ENCODE results near the gene TMPRSS13.
"Not testable (repeated sequence)": the region's sequence is repeated elsewhere in the genome, so short reads cannot be mapped to it uniquely, and the experiment has no call there.

Gene TMPRSS13

DNA sequence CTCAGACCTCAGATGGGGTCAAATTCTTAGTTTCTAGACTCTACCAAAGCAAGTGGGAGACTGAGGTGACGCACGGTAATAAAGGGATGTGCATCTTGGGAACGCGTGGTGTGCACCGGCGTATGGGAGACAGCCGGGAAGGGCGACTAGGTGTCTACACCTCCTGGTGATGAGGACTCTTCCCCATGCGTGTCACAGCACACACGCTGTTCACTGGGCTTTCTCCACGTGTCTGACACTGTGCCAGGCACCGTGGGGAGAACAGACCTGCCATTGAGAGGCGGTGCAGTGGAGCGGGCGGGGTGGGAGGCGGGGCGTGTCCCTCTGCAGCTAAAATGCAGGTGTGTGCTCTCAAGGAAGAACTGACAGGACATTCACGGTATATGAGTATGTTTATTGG, 58.0 kb downstream of the TMPRSS13 start:
- DNase-seq, result peak; percentile 37

DNA sequence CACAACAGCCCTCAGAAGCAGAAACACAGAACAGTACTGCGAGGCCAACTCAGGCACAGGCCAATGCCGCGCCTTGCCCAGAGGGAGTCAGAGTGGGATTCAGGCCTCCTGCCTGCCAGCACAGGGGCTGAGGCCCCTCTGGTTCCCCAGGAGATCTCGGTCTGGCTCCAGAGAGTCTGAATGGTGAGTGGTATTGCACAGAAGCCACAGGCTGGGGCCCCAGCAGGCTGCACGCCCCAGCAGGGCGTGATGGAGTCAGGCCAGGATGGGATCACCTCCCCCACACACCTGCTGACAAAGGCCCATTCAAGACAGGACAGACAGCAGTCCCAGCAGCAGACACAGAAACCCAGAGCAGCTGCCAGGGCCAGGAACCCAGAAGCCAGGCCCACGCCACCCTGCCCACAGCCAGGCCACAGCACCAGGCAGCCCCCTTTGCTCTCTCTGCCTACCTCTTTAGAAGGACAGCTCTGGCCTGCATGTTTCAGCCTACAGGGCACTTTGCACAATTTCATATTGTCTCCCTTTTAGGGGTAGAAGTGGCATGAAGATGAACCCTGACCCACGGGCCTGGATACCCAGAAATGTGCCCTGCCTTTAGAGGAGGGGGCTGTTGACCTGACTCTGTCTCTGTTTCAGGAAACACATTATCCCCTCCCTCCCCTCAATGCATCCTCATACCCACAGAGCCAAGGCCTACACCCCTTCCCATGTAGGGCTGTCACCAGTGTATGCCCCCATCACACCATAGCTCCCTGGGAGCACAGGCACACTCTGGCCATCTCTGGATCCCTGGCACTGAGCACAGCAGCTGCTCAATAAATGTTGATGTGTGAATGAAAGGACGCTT, 58.9 kb downstream of the TMPRSS13 start:
- DNase-seq, result peak; percentile 61

DNA sequence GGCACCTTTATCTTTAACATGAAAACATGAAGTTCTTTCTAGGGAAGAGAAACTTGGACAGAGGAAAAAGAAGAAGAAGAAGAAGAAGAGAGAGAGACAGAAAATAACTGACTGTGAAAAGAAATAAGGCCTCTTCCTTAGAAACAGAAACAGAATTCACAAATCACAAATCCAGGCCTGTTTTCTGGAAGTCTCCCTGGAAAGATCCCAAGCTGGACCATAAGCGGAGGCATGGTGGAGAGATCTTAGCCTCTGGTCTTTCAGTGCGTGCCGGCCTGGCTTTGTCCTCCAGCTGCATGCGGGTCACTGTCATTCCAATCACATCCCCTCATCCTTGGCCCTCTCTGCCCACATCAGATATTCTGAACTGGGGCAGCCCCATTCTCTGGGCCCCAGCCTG, 59.6 kb downstream of the TMPRSS13 start:
- DNase-seq, result peak; percentile 47

DNA sequence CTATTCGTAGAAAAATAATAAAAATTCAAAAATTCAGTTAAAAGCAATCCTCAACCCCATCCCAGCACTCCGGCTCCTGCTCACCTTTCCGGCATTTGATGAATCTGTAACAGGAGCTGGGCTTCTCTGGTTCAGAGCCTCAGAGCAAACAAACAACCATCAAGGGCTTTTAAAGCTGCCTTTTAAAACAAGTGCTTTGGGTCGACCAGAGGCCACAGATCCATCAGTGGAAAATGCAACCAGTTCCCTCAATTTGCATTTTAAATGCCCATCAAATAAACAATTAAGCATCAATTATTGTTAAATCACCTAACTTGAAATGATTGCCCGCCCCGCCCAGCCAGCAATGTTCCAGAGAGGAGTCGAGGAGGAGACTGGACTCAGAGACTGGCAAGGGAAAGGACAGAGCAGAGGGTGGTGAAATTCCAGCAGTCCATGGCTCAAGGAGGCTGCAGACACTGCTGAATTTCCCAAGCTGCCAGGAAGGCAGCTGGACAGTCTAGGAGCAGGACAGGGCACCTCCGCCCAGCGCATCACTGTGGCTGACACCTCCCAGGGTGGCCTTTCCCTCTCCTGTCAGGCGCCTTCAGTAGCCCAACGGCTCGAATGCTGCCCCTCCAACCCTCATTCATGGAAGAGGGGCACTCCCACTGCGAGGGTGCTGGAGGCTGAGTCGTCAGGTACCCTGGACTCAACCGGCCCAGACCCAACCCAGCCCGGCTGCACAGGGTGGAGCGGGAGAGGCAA, 60.2 kb downstream of the TMPRSS13 start:
- DNase-seq, result peak; percentile 34

DNA sequence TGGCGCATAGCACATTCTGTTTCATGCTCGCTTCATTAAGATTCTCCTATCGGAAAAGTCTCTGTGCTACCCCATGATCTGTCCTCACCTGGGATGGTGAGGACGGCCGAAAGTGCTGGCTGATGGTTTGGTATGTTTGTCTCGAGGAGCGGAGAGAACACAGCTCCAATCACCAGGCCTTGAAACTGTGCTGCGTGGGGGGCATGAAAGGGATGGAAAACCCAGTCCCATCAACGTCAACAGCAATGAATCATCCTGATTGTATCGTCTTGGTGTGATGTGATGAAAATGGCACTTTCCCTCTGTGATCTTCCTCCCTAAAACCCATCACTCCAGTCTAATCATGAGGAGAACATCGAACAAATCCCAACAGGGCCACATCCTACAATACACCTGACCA, 61.1 kb downstream of the TMPRSS13 start:
- DNase-seq, result peak; percentile 35

DNA sequence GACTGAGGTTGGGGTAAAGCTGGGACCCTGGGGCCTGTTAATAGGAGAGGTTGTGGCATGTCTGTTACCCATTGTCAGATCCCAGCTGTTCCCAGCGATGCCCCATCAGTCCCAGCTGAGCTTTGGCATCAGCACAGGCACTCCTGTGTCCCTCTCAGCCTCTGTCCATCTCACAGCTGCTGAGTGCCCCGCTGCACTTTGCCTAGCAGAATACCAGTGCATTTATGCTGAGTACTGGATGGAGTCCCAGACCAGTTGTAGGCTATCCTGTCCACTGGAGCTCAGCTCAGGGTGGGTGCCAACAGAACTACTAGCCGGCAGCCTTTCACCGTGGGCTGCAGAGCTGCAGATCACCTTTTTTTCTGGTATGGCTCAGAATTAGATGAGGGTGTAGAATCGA, 62.7 kb downstream of the TMPRSS13 start:
- DNase-seq, result peak; percentile 39

DNA sequence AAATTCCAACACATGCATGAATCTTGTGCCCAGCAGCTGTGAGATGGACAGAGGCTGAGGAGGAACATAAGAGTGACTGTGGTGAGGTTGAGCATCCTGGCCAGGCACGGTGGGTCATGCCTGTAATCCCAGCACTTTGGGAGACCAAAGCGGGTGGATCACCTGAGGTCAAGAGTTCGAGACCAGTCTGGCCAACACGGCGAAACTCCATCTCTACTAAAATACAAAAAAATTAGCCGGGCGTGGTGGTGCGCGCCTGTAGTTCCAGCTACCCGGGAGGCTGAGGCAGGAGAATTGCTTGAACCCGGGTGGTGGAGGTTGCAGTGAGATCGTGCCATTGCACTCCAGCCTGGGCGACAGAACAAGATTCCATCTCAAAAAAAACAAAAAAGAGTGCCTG, 63.7 kb downstream of the TMPRSS13 start:
- DNase-seq, result not testable (repeated sequence)

DNA sequence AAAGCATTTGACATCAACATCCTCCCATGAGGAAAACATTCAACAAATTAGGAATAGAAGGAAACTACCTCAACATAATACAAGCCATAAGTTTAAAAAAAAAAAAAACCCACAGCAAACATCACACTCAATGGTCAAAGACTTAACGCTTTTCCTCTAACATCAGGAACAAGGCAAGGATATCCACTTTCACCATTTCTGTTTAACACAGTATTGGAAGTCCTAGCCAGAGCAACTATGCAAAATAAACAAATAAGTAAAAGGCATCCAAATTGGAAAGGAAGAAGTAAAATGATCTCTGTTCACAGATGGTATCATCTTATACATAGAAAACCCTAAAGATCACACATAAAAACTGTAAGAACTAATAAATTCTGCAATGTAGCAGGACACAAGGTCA, 65.8 kb downstream of the TMPRSS13 start:
- DNase-seq, result no peak

DNA sequence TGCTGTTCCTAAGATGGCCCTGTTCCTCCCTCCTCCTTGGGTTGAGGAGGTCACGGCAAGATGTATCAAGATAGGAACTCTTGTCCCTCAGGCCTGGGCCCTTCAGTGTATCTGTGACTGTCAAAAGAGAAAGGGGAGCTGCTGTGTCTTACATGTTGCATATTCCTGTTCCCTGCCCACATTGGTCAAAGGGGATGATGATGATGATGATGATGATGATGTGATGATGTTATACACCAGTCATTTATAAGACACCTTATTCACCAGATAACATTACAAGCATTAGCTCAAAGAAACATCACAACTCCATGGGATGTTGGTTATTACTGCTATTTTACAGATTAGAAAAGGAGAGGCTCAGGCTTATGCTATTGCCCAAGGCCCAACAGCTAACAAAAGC, 66.4 kb downstream of the TMPRSS13 start:
- no peak for DNase-seq

DNA sequence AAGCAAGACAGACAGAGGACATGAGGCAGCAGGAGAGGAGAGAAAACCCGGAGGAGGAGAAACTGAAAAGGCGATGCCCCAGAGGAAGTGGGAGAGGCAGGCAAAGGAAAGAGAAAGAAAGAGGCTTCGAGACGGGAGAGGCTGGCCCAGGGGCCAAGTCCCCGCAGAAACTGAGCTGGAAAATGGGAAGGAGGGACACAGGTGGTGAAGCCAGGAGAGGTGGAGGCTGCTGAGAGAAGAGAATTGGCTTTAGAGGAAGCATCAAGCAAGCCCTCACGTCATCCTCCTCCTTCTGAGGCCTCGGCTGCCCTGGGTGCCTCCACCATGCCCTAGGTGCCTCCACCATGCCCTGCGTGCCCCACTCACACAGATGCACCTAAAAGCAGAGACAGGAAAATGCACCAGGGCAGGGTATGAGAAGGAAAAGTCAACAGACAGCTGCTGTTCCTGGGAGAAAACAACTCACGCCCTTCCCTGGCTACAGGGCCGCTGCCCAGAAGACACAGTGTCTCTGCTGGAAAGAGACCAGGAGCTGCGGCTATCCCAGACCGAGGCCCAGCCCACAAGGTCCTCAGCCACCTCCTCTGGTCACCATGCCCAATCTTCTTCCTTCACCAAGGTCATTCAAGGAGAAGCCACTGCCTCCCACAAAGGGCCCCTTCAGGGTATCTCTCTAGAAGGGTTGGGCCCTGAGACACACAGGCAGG, 67.0 kb downstream of the TMPRSS13 start:
- peak; percentile 45 for DNase-seq

DNA sequence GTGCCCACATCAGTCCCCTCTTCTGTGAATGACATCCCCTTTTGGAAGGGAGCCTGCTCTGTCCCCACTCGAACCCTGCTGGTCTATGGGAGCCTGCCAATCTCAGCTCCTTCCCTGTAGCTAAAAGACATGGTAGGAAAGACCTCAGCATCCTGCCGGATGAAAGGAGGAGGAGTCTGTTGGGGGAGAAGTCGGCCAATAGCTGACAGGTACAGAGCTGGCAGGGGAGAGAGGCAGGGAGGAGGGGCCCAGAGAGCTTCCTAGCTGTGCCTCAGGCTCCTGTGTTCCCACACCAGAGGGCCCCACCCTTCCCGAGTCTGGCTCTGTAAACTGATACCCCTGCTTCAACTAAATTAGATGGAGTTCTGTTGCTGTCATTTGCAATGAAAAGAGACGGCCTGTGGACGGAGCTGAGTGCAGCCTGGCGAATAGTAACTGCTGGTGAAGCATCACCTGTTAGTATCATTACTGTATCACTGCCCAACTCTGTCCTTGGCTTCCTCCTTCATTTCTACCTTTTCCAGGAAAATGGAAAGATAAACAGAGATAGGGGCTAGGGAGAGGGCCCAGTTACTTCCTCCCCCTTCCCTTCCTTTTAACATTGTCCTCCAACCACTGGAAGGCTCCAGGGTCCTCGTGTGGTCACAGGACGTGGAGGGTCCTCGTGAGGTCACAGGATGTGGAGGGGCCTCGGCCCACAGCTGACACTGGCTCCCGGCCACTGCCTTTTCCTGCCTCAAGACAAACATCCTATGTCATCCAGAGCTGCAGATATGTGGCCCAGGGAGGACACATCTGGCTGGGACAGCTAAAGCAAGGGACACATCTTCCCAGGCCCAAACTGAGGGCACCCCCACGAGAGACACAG, 67.8 kb downstream of the TMPRSS13 start:
- DNase-seq, result peak; percentile 69

DNA sequence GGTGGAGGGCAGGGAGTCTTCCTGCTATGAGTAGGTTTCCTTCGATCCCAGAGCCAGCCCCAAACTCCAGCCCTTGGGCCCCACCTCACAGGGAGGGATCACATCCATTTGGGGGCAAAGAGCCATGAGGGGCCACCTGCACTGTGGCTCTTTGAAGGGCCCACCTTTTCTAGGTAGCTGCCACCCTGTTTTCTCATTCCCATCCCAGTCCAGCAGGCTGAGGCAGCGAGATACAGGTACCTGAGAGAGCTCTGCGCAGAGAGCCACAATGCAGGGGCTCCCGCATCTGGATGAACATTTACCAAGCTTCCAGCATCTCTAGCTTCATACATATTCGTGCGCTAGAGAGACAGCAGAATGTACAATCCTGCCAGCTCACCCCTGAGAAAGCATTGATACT, 69.1 kb downstream of the TMPRSS13 start:
- peak; percentile 42 for DNase-seq

DNA sequence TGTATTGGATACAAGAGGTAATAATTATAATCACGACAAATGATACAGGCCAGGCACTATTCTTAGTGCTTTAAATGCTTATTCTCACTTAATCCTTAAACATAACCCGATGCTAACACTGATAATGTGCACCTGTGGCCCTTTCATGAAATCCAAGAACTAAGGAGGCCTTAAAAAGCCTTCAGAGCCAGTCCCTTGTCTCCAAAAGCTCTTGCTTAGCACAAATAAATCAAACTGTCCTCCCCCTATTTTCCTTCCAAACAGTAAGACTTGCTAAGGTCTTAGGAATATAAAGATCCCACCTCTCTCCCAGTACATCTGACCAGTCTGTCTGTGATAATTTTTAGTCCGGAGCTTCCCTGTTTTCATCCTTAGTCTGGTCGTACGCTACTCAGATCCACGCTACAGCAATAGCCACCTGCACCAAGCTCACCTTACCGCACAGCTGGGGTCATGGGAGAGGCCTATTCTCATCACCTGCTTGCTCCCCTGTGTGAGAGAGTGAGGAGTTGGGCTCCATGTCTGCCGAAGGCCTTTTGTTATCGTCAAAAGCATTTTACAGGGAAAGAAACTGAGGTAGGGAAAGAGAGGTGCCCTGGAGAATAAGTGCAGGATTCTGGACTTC, 69.6 kb downstream of the TMPRSS13 start:
- peak; percentile 20 for DNase-seq

DNA sequence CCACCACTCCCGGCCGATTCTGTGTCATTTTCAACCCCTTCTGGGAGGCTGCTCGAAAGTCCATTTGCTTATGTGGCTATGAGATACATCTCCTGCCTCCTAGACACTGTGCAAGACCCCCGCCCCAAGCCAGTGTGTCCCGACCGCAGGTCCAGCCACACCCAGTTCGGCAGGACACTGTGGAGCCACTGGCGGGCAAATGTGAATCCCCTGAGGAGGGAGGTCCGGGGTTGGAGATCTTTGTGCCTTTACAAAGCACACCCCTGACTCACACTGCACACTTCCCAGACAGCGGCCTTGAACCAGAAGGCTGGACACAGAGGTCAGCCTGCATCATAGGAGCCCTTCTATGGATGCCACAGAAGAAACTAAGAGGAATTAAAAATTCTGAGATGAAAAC, 70.1 kb downstream of the TMPRSS13 start:
- DNase-seq, result no peak

DNA sequence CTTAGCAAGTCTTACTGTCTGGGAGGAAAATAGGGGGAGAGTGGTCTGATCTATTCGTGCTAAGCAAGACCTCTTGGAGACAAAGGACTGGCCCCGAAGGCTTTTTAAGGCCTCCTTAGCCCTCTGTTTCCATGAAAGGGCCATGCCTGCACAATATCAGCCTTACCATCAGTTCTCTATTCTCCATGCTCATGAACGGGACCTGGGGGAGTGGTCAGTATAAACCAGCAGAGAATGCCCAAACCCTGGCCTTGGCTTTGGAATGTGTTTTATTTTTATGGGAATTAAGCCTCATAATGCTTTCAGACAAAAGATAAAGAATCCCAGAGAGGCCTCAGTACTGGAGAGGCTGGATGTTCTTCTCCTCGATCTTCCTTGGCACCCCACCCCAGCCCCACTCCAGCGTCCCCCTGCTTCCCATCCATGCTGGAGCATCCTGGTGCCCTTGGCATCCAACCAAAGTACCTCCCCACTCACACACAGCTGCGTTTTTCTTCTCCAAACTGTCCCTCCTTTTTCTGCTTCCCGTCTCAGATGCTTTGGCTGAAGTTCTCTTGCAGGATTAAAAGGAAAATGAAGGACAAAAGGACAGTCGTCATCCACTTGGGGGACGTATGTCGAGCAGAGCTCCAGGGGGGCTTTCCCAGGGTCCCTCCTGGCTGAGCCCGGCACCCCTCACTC, 71.3 kb downstream of the TMPRSS13 start:
- peak; percentile 46 for DNase-seq

DNA sequence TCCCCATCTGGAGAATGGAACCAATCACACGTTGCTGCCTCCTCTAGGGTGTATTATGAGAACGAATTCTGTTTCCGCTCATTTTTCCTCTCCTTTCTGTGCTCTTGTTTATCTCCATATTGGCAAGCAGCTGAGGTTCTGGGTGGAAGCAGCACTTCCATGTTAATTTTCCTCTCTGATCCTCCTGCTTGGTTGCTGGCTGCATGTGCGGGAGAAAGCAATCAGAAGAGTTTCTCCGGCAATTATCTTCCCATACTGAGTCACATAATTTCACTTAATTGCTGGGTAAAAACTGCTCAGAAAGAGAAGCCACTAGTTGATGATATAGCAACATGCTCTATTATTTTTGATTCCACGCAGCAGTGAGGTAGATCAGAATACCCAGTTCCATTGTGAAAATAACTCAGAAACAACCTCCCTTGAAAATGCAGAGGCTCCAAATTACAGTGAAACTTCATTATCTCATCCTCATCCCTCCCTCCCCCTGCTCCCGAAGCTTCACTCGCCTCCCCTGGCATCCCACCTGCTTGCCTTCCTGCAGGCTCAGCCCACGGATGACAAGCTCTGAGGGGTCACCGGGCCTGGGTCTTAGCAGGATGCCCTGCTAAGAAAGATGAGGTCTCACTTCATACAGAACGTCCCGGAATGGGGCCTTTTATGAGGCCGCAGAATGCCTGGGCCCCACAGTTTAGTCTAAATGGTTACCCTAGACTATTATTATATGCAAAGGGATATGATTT, 73.1 kb downstream of the TMPRSS13 start:
- peak; percentile 41 for DNase-seq

DNA sequence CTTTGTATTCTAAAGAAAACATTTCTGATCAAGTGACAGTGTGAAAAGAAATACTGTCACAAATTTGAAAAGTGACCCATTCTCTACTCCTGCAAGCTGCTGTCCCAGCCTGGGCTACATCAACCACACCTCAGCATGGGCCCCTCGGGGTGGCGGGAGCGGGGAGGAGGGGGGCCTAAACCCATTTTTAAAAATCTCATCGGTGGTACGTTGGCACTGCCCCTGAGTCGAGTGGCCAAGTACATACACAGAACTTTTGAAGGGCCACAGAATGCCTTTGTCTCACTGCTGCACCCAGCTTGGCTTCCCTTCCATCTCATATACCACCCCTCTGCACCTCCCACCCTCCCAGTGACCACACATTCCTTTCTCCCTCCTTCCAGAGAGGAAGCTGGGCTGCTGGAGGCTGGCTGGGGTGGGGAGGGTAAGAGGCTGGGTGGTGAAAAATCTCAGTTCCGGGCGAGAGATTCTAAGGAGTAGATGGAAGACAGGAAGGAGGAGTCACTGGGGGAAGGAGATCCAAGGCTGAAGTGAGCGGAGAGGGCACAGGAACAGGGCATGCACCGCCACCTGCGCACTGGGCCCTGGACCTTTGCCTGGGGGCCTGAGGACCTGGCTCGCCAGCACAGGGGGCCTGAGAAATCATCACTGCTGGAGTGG, 73.9 kb downstream of the TMPRSS13 start:
- peak; percentile 44 for DNase-seq

DNA sequence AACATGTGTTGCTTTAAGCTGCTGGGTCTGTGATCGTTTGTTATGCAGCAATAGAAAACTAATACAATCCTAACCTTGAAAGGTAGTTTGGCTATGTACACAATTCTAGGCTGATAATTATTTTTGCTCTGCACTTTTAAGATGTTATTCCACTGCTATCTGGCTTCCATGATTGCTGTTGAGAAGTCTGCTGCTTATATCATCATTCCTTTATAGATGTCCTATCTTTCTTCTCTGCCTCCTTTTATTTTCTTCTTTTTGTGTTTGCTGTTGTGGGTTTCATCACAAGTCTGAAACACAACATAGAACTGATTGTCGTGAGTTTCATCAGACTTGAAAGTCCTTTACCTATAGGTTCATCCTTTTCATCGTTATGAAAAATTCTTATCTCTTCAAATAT, 76.9 kb downstream of the TMPRSS13 start:
- DNase-seq, result no peak

DNA sequence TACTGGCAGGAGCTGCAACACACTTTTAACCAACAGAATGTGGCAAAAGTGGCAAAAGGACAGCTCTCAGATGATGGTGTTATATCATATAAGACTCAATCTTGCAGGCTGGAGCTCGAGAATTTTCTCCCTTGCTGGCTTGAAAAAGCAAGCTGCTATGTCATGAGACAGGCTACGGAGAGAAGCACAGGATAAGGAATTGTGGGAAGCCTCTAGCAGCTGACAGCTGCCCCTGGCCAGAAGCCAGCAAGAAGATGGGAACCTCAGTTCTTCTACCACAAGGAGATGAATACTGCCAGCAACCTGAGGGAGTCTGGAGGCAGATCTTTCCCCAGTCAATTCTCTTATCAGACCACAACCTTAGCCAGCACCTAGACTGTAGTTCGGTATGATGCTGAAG, 77.3 kb downstream of the TMPRSS13 start:
- DNase-seq, result peak; percentile 45

DNA sequence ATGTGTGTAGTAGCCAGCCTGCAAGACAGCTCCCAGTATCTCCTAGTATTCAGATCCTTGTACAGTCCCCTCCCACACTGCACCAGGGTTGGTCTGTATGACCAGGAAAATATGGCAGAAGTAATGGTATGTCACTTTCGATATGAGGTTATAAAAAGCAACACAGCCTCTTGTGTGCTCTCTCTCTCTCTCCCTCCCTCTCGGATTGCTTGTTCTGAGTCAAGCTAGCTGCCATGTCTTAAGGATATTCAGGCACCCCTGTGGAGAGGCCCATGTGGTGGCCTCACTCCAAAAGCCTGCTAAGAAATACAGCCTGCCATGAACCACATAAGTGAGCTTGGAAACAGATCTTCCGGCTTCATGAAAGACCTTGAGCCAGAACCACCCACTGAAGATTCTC, 78.1 kb downstream of the TMPRSS13 start:
- DNase-seq, result peak; percentile 58

All from right forelimb (tissue), 1 donor.